NB4 (cell line): ENCODE results near the gene CD36.

Experiments
- POLR2A ChIP-seq: IDR thresholded peaks from 2 replicates; pipeline ENCODE4 v1.6.1; 2011; ENCODE audit warnings: mild to moderate bottlenecking; ENCODE audit not compliant: insufficient read length; ENCODE audit errors: extremely low read depth
- TF ChIP-seq, protein P1 (sequence below): IDR thresholded peaks from one replicate; pipeline ENCODE4 v1.5.1; 2012; ENCODE audit warnings: low read depth, low read length

DNA sequence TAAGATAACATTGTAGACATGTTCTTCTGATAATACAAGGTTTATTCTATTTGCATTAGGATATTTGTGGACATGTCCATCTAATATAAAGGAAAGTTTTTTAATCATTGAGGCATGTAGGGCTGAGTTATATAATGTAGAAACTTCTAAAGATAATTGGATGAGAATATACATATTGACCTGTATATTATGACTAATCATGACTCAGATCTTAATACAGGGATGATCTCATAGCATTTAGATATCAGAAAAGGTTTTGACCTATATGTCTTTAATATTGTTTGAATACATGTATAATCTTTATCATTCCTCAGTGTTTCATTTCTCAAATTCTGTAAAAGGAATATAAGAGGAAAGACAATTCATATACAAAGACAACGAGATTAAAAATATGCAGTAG, 39.2 kb downstream of the CD36 start:
- TF ChIP-seq, protein P1, sequence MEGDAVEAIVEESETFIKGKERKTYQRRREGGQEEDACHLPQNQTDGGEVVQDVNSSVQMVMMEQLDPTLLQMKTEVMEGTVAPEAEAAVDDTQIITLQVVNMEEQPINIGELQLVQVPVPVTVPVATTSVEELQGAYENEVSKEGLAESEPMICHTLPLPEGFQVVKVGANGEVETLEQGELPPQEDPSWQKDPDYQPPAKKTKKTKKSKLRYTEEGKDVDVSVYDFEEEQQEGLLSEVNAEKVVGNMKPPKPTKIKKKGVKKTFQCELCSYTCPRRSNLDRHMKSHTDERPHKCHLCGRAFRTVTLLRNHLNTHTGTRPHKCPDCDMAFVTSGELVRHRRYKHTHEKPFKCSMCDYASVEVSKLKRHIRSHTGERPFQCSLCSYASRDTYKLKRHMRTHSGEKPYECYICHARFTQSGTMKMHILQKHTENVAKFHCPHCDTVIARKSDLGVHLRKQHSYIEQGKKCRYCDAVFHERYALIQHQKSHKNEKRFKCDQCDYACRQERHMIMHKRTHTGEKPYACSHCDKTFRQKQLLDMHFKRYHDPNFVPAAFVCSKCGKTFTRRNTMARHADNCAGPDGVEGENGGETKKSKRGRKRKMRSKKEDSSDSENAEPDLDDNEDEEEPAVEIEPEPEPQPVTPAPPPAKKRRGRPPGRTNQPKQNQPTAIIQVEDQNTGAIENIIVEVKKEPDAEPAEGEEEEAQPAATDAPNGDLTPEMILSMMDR, result no peak
- TF ChIP-seq POLR2A, result no peak
